NCI-H2107 treated with DMSO at 0.1 percent for 48 hours (cell line): Measurements from ENCODE around the gene PPP3CA.

Source experiments
- DNase-seq: peaks from one replicate; lab custom pipeline; 2025; ENCODE audit not compliant: unreplicated experiment; lab: John Stamatoyannopoulos, UW

The PPP3CA gene

DNA sequence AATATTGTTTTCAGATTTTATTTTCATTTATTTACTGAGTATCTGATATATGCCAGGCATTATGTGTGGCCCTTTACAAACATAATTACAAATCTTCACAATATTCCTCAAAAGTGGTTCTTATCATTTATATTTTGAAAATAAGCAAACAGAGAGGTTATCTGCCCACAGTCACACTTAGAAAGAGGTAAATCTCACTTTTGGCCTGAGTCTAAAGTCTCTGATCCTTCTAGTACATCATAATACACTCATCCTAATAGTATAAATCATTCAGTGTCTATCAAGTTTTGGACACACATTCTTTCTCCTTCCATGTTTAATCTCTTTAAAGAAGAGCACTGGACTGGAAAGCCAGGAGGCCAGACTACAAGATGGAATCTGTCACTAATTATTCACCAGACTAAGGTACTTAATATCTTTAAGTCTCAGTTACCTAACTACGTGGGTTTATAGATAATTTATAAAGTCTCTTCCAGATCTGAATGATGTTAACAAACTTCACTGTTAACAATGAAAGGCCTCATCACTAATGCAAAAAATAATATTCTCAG, 281.3 kb downstream of the PPP3CA start:
- no peak for DNase-seq

DNA sequence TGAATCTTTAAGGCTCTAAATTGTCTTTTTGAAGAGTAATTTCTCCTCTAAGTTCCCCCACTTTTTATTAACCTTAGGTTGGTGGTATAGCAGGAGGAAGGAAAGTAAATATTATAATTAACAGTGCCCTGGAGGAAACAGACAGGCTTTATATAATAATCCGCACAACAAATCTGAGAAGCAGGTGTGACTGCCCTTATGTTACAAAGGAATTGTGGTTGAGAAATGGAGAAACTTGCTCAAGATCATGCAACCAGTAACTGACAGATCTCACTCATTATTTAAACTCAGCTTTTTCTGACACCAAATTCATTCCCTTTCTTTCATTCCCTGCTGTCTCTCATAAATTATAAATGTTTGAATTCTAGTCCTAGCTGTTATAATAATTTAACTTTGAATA, 282.0 kb downstream of the PPP3CA start:
- DNase-seq = peak; percentile 3

DNA sequence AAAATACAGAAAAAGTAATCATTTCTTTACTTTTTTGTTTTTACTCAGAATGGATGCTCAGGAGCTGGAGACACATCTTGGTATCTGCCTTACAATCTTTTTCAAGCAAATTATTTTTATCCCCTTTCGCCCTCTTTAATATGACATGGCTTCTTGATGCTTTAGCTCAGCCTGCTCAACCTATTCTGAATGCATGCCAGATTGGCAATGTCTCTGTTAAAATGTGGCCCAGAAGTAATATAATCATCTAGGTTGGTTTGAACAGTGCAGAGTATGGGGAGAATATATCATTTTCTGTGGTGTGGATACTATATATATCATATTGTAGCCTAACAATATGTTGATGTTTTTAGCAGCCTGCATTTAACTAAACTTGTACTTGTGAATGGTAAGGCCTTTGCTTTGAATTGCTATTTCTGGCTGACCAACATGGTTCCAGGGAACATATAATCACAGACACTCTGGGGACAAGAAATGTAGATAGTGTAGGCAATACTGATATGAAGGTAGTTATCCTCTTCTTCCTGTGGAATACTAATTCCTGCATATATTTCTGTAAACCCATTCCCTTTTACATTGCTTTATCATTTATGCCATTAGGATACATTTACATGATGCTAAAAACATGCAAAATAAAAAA, 282.7 kb downstream of the PPP3CA start:
- no peak for DNase-seq

DNA sequence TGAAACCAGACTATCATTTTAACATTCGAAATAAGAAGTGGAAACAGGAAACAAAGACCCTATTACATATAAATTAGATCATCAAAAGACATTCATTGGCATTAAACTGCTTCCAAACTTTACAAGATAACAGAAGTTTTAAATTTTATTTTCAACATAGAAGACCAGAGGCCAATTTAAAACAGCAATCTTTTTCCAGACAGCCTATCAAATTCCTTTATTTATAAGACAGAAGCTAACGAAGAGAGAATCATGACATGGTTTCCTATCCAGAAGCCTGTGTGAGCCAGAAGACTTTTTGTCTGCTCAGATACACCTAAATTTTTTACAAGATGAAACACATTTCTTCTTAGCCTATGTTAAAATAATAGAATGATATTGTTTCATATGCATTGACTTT, 291.9 kb downstream of the PPP3CA start:
- DNase-seq = no peak

DNA sequence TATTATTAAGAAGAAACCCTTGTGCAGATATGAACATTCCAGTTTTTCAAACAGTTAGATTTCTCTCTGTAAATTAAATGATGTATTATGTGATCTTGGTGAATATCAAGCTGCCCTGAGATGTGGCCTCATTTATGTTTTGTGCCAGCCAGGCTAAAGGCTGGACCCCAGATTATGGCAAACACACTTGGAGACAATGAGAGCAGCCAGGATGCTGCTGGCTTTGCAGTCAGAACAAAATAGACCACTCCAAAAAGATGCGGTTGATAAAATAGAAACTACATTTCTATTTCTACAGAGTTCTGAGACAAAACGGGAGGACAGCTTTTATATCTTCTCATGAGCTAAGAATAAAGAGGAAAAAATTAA, 296.5 kb downstream of the PPP3CA start:
- DNase-seq = no peak

DNA sequence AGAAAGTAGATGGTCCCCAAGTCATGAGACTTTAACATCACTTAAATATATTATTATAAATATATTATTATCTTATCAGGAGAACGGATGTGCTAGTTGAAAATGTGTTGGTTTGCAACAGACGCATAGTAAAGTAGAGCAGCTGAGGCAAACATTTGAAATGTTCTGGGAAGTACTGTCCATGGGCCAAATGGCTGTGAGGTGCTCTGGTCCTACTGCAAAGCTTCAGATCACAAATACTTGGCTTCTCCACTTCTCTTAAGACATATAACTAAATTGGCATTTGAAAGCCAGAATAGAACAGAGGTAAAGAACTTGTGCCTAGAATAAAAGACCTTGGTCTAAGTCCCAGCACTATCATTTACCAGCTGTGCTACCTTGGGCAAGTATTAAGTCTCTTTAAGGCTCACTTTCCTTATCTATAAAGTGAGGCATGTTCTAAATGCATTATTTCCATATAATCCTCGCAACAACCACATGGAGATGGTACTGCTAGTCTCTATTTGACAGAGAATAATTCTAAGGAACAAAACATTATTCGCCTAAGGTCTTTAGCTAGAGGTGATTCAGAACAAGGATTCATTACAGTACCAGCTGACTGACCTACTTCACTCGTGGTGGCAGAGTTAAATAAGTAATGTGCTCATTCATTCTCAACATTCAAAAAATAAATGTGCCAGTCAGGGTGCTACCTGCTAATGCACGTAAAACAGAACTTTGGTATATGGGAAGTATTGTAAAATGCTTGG, 297.1 kb downstream of the PPP3CA start:
- DNase-seq = no peak

DNA sequence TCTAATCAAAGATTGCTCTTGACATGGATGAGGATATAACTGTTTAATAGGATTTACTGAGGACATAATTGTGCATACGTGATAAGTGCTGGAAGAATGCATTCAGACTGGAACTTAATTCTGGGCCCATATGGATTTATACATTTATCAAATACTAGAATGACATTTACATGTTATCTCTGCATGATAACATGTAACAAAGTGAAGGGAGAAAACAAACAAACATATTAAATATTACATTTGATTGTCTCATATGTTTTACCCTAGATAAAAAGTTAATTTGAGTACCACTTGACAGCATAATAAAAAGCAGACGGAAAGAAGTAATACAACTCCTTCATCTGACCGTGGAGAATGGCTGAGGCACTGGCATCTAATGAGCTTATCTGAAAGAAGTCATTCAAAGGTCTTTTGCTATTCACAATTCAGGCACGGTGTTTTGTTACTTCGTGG, 297.8 kb downstream of the PPP3CA start:
- DNase-seq = peak; percentile 10

DNA sequence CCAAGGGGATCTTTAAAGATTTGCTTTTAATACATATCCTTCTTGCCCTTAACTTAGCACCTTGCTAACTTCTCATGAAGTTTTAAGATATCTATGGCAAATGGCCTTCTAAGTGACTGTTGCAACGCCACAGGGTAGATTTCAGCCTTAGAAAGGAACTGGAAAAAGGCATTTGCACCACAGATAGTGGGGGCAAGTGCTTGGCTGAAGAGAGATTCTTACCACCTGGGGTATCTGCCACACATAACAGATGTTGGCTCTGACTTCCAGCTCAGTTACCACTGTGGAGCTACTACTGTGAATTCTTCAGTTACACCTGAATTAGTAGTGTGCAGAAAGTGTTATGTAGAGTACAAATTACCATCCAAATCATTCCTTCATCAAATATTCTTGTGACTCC, 302.6 kb downstream of the PPP3CA start:
- no peak for DNase-seq

DNA sequence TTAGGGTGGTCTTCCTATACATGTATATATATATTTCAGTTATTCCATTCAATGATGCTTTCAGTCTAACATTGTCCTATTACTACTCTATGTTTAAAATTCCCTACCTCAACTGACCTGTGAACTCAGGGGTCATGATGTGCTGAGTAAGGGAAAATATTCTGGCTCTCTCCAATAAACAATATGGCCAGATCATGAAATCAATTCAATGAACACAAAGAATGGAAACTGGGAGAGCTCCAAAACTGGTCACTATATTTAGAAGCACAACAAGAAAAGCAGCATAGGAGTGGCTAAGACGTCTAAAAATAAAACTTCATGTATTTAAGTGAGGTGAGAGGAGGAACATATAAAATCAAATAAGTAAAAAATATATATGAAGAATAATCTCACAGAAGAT, 304.5 kb downstream of the PPP3CA start:
- DNase-seq = no peak

DNA sequence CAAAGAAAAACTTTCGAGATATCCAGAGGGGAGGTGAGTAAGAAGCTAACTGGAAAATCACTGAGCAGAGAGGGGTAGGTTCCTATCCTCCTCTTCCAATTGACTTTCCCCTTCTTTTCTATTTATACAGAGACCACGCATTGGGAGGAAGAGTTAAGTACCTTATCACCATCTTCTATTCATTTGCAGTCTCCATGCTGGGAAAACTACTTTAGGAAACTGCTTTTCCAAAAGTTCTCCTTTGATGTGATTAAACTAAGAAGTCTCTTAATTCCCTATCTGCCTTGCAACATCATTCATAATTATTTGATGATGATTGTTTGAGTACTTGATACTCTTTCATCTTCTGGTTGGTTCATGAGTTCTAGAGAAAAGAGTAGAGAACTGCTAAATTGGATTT, 306.6 kb downstream of the PPP3CA start:
- DNase-seq = no peak

DNA sequence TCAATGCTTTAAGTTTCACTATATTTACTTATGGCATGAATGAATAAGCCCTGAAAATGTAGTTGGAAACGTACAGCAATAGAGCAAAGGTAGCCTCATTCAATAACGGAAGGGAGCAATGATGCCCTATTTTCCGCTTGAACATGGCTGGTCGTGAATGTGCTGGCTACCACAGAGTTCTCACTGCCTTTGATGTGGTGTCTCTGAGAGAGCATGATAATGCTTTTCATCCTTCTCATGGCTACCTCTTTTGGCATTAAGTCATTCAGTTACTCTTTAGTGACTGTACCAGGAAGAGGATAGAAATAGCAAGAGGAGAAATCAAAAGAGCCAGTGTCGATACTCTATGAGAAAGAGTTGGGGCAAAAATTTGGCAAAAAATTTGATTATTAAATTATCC, 308.0 kb downstream of the PPP3CA start:
- DNase-seq = no peak

DNA sequence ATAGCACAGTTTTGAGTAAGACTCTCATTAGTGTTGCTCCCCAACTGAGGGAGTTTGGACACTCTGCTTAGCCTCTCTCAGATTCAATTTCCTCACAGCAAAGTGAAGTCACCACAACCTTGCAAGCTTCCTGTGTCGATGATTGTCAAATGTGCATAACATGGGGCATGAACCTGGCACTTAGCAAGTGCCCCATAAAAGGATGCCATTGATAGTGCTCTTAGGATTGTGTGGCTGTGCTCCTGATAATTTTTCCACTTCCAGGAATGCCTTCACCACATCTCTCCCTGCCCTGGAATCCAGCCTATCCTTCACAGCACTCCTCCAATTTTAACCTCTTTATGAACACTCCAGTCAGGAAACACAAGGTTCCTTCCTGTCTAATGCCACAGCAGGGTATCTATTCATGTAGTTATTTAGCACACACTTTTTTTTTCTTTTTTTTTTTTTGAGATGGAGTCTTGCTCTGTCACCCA, 309.4 kb downstream of the PPP3CA start:
- no peak for DNase-seq

DNA sequence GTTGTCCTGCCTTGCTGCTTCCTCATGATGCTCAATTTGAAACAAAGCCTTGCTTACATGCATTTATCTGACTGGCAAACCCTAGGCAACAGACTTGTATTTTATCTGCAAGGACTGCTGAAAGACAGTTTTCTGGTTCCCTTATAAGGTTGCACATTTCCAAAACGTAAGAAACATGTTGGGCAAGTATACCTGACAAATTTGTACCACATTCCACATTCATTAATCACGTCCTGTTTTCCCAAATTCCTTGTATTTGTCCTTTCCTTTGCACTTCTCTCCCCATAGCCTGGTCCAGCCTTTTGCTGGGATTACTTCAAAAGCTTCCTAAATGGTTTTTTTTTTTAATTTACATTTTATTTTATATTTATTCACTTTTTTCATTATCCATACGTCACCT, 310.1 kb downstream of the PPP3CA start:
- no peak for DNase-seq

DNA sequence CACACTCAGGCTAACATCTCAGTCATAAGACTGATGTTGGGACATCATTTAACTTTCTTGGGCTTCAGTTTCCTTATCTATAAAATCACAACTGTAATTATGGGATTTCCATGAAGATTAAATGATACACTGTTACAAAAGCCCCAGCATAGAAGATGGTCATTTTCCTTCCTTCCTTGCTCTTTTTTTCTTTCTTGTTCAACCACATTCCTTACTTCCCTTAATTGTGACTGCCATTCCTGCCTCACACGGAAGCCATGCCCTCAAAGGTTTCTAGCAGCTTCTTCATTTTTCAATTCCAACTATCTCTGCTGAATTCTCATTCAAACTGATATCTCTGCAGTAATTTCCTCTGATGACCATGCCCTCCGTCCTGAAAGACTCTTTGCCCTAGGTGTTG, 311.8 kb downstream of the PPP3CA start:
- no peak for DNase-seq

DNA sequence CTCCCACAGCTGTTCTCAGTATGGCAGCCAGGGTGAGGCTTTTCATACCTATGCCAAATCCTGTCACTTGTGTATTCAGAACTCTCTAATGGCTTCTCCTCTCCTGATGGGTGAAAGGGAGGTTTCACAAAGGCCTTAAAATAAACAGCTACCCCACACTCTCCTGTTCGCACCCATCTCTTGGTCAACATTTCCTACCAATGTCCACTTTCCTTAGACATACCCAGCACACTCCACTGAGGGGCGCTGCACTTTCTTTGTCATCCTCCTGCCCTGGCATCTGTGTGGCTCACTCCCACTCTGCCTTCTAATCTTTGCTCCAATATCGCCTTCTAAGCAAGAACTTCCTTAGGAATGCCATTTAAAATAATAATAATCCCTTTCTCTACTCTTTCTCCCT, 313.3 kb downstream of the PPP3CA start:
- no peak for DNase-seq

DNA sequence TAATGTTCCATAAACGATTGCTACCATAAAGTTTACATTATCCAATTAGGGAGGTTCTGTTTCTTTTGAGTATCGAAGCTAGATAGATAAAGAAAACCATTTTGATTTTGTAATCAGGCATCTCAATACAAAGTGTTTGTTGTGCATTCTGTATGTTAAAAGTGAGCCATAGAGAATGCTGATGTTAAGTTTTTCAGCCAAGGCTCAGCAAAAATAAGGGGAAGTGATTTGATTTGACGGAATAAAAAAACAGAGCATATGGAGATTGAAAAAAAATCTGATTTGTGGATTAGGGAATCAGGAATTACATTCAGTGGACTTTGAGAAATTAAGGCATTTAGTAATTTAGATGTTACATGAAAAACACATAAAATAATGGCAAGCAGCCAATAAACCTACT, 314.8 kb downstream of the PPP3CA start:
- DNase-seq = no peak

DNA sequence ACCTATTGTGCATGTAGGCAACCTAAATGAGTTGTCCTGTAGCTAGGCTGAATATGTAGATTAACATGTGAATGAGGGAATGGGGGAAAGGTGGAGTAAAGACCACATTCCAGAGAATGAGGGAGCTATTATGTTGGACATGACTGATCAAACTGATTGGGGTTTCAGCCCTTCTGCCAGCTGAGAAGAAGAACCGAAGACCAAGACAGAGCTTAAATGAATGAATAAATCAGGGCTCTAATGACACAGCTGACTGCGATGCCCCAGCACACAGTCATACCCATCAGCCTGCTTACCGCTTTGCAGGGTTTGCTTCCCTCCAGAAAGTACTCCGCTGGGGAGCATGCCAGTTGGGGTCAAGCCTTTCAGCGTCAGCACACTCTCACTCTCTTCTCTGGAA, 315.4 kb downstream of the PPP3CA start:
- no peak for DNase-seq

DNA sequence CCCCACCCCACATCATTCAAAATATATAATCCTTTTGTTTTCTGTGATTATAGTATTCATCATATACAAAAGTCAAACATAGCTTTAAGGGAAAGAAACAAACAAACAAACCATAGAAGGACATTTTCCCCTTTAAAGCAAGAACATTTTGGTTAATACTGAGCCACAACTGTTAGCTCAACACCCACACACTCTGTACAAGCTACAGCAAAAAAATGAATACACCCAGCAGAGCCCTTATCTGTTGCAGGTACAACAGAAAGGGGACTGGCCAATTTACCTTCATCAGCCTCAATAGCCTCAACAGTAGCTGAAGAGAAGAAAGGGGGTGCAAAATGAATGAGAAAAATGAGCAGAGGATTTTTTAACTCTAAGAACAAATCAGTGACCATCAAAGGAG, 318.4 kb downstream of the PPP3CA start:
- no peak for DNase-seq

DNA sequence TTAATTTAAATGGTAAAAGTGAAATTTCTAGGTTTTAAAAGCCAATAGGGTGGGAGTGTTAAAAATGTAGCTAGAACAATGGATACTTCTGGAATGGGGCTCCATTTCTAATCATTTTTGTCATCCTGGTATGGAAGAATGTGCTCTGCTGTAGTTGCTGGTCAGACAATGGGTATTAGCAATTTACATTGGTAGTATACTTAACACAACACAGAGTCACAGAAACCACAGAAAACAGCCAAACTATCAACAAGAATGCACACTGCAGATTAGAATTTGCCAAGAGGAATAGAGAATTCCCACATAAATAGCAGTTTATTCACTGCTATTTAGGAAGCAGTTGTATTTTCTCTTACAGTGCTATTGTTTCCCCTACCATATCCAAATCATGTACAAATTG, 319.6 kb downstream of the PPP3CA start:
- DNase-seq = no peak

DNA sequence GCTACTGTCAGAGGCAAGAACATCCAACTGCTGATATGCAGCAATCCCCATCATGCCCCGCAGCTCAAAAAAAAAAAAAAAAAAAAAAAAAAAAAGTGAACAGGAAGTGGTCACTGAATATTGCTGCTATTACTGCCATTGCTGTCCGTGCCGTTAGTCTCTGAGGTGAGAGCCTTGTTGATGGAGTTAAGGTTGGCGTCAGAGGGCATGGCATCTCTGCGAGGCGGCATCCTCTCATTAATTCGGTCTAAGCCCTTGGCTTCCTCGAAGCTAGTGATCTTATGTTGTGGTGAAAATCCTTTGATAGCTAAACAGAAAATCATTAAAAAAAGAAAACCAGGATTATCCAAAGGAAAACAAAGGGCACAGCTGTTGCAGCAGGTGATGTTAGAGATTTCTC, 321.6 kb downstream of the PPP3CA start:
- DNase-seq = no peak

DNA sequence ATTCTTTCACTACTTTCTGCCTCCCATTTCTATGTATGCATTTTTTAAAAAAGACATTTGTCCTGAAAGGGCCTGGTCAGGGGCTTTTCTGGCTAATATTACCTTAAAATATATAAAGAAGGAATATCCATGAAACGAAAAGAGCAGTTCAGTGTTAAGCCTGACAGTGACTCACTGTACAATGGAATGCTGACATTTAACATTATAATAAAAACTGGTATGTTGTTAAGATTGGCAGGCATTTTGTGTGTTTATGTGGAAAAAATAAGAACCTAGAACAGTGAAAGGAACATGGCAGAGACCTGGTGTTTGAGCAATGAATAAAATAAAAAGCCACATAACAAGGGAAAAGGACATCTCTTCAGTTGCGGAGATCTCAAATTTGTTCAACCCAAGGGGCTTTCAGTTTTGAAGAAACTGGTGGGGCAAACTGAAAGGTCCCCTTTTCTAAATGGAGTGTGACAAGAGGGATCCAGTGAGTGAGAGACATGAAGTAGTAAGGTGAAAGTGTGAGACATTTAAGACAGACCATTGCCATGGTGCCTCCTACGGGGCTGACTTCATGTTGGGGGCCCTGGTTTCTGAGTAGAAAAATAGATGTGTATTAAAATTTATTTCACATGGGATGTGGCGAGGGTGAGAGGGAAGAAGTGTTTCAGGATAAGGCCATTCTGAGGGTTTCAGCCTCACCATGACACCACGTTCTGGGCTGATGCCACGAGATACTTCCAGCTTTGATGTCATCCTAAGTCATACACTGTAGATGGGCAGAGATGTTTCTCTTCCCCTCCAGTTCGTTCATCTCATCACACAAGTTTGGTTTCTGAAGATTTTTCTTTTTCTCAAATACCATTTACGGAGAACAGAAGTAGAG, 324.9 kb downstream of the PPP3CA start:
- no peak for DNase-seq

DNA sequence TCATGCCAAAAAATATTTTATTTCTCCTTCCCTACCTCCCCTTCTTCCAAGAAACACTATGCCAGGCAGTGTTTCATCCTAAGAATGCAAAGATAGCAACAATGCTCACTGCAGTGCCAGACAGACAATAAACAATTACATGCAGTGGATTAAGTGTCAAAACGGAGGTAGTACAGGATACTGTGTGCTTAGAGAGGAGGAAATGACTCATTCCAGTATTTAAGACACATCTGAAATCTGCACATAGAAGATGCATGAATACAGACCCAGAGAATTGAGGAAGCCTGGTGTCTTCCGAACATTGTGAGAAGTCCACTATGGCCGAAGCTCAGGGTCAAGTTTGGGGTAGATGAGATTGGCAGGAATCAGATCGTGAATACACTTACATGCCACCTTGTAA, 326.4 kb downstream of the PPP3CA start:
- no peak for DNase-seq
